Endothelial cell of umbilical vein (primary cell): ENCODE data around the gene TAF5L. TPM values are rescaled to one million over a fixed set of nuclear protein-coding genes. Genes with fewer than 3 reads are reported as not detected.

ENCODE experiments used
- BruUV-seq: library from RNA; stranded (reverse); fragments of 400-500 nt; replicated peaks from 2 replicates; lab custom pipeline; 2021; lab: Mats Ljungman, UMichigan
- CTCF ChIA-PET: fragments of 300-600, 350-600 bp; sonication (Branson Sonifier 250); formaldehyde crosslinking; loops from one replicate; lab custom pipeline; 2021; ENCODE audit warnings: antibody characterized with exemption, inconsistent platforms; lab: Charles Lee
- POLR2A ChIA-PET: fragments of 300-600, 350-600 bp; sonication (Branson Sonifier 250); formaldehyde crosslinking; loops from one replicate; lab custom pipeline; 2021; ENCODE audit warnings: antibody characterized with exemption, inconsistent platforms; lab: Charles Lee
- DNase-seq: peaks from one replicate; pipeline ENCODE4 v3.0.0-alpha.2; 2011; ENCODE audit warnings: low read depth, low spot score
- FAIRE-seq: peaks from 2 replicates; lab custom pipeline; 2011; peaks lifted over from hg19 to GRCh38; lab: Jason Lieb, UNC
- H2AFZ ChIP-seq: 2 replicates; pipeline ENCODE4 v1.6.0; 2012; ENCODE audit warnings: low read depth, low read length, control low read depth, inconsistent platforms
- H3K27ac ChIP-seq: 2 replicates; pipeline ENCODE4 v1.5.1; 2011; ENCODE audit warnings: low read depth, mild to moderate bottlenecking, control low read depth, low read length, moderate library complexity; ENCODE audit not compliant: insufficient read depth
- H3K27me3 ChIP-seq, 2 experiments: 2 replicates each; pipeline versions ENCODE4 v1.6.0 to v1.6.1; 2011; ENCODE audit warnings: low read length in 2 of 2, mixed read lengths in 1 of 2; ENCODE audit not compliant: control insufficient read depth in 2 of 2, insufficient read depth in 2 of 2
- H3K36me3 ChIP-seq, 2 experiments: 2 replicates in 1 of 2; 3 replicates in 1 of 2; pipeline ENCODE4 v1.5.1; 2011; ENCODE audit warnings: low read length in 2 of 2, mild to moderate bottlenecking in 1 of 2, moderate library complexity in 1 of 2; ENCODE audit not compliant: control insufficient read depth in 2 of 2, insufficient read depth in 2 of 2; ENCODE audit errors: extremely low read depth in 1 of 2
- H3K4me1 ChIP-seq: 3 replicates; pipeline ENCODE4 v1.5.1; 2011; ENCODE audit warnings: mild to moderate bottlenecking, low read length; ENCODE audit not compliant: control insufficient read depth, insufficient read depth; ENCODE audit errors: extremely low read depth
- H3K4me2 ChIP-seq: 2 replicates; pipeline ENCODE4 v1.6.1; 2011; ENCODE audit warnings: low read length, control low read depth, mixed read lengths; ENCODE audit not compliant: insufficient read depth
- H3K4me3 ChIP-seq, 3 experiments: fragments of 200-600 bp in 1 of 3; sonication (generic), shearing (Covaris generic) in 1 of 3; replicated peaks in 1 of 3; 2 replicates each; pipeline ENCODE4 v1.5.1; 2011 to 2016; ENCODE audit warnings: control low read depth in 3 of 3, low read length in 3 of 3, mild to moderate bottlenecking in 2 of 3, inconsistent platforms in 1 of 3, low read depth in 1 of 3, moderate library complexity in 1 of 3; ENCODE audit not compliant: insufficient read depth in 1 of 3
- H3K79me2 ChIP-seq: 2 replicates; pipeline ENCODE4 v1.6.0; 2012; ENCODE audit warnings: low read length, inconsistent platforms; ENCODE audit not compliant: control insufficient read depth, insufficient read depth
- H3K9ac ChIP-seq: replicated peaks from 2 replicates; pipeline ENCODE3; 2011; ENCODE audit warnings: low read length, control low read depth; ENCODE audit not compliant: insufficient read depth; ENCODE audit errors: extremely low read depth
- H3K9me1 ChIP-seq: replicated peaks from 3 replicates; pipeline ENCODE4 v1.6.0; 2011; ENCODE audit warnings: mild to moderate bottlenecking, low read length; ENCODE audit not compliant: control insufficient read depth, insufficient read depth; ENCODE audit errors: extremely low read depth
- H3K9me3 ChIP-seq: replicated peaks from 2 replicates; pipeline ENCODE4 v1.5.1; 2012; ENCODE audit warnings: low read length, inconsistent platforms; ENCODE audit not compliant: control insufficient read depth, insufficient read depth
- H4K20me1 ChIP-seq: replicated peaks from 2 replicates; pipeline ENCODE3; 2011; ENCODE audit warnings: mild to moderate bottlenecking, low read length; ENCODE audit not compliant: control insufficient read depth, insufficient read depth; ENCODE audit errors: extremely low read depth
- CTCF ChIP-seq, 2 donors: IDR thresholded peaks; 1 replicate in 1 of 2; 2 replicates in 1 of 2; pipeline ENCODE4 v1.5.1; 2011; ENCODE audit warnings: low read length in 2 of 2, mild to moderate bottlenecking in 2 of 2, moderate library complexity in 2 of 2, control low read depth in 1 of 2, inconsistent platforms in 1 of 2, low read depth in 1 of 2; ENCODE audit not compliant: insufficient read depth in 1 of 2; ENCODE audit errors: extremely low read depth in 1 of 2
- EZH2 ChIP-seq: IDR thresholded peaks from 2 replicates; pipeline ENCODE4 v1.6.1; 2012; ENCODE audit warnings: borderline replicate concordance, low read depth, mild to moderate bottlenecking, moderate library complexity, low read length, inconsistent platforms; ENCODE audit not compliant: severe bottlenecking
- JUN ChIP-seq: IDR thresholded peaks from 2 replicates; pipeline ENCODE4 v1.6.1; 2011; ENCODE audit warnings: borderline replicate concordance, low read depth; ENCODE audit not compliant: insufficient read length, insufficient read depth
- MYC ChIP-seq: IDR thresholded peaks from one replicate; pipeline ENCODE4 v1.6.1; 2011; ENCODE audit warnings: mild to moderate bottlenecking, low read depth, low read length
- POLR2A ChIP-seq: IDR thresholded peaks from 2 replicates; pipeline ENCODE4 v1.6.1; 2012; ENCODE audit warnings: low read depth, mild to moderate bottlenecking, control low read depth, low read length
- dilution Hi-C: fragments of 300-500 bp; cut with MboI; formaldehyde crosslinking; loops from one replicate; pipeline ENCODE4 v1.15.0; 2019; ENCODE audit warnings: low sequenced_read_pairs; ENCODE audit not compliant: extremely low pct_ligation_motif_present
- intact Hi-C: fragments of 100-400 bp; cut with micrococcal nuclease; formaldehyde crosslinking; loops from one replicate; pipeline ENCODE4 v1.10.0; 2022
- polyA plus RNA-seq, 4 experiments: library from polyadenylated mRNA; depleted of rRNA in 3 of 4; stranded (reverse) in 3 of 4; unstranded in 1 of 4; fragments of >200 nt; gene quantifications; 2 replicates each; pipeline versions ENCODE4 v1.2.1 to v1.2.3, GENCODE V29; 2011 to 2012; ENCODE audit warnings: missing spikeins in 1 of 4
- total RNA-seq: library from RNA; stranded (reverse); gene quantifications from 2 replicates; pipeline ENCODE4 v1.2.3, GENCODE V29; 2021

The TAF5L gene
- total and polyA plus RNA-seq, 2 donors (not counting 3 experiments of a cell fraction or from before 2014, with no cell fraction given): 21.1 to 24.8 TPM

GRCh38 chr1:229557913-229558414, 68.0 kb downstream of the TAF5L start:
- peaks cover 15% of the 10 kb centered on the region for H3K4me1 ChIP-seq
- H3K4me2 ChIP-seq: peak overlapping the region; percentile 97
- H3K36me3 ChIP-seq: no peaks in the 10 kb centered on the region
- CTCF ChIA-PET: interaction anchor here (0.6 to 3.4 kb wide), 17 partner anchors 21 to 754 kb away, joined by 3 to 69 read pairs (median 4); partner anchors contain the start of genes RAB4A, TAF5L and URB2
- intact Hi-C loops (loop anchor here (1.0 to 5.0 kb wide), 7 partner anchors 19 to 752 kb away; partner anchors contain the start of genes CCSAP, GALNT2 and NUP133), dilution Hi-C loops (no loop called here)
- peak; percentile 56 for FAIRE-seq
- peak overlapping the region; percentile 6 for H3K27ac ChIP-seq
- BruUV-seq: no TSS peak
- POLR2A ChIA-PET: interaction anchor here (0.6 to 1.5 kb wide), 3 partner anchors 50 to 69 kb away, joined by 3 to 7 read pairs (median 3); partner anchors contain the start of gene NUP133
- no peaks in the 10 kb centered on the region for H3K9me3 ChIP-seq
- no peaks in the 10 kb centered on the region for H4K20me1 ChIP-seq
- peak overlapping the region; percentile 65 for H3K9ac ChIP-seq
- peak overlapping the region; percentile 83 to 84 (median 84) for H3K4me3 ChIP-seq
- peak overlapping the region; percentile 73 for H2AFZ ChIP-seq
- no peak for TF ChIP-seq JUN
- TF ChIP-seq POLR2A: no peak
- peaks cover 39% of the 10 kb centered on the region for H3K79me2 ChIP-seq
- H3K27me3 ChIP-seq: no peaks in the 10 kb centered on the region
- peak; percentile 28 for DNase-seq
- no peaks in the 10 kb centered on the region for H3K9me1 ChIP-seq

GRCh38 chr1:229557200-229557850, 68.6 kb downstream of the TAF5L start:
- DNase-seq (peak; percentile 19), FAIRE-seq (peak; percentile 74)
- H3K79me2 ChIP-seq: peaks cover 44% of the 10 kb centered on the region
- no peaks in the 10 kb centered on the region for H3K36me3 ChIP-seq
- H3K9me3 ChIP-seq: no peaks in the 10 kb centered on the region
- no peaks in the 10 kb centered on the region for H3K9me1 ChIP-seq
- TSS peak; percentile 36 for BruUV-seq
- TF ChIP-seq CTCF (IDR thresholded peaks at IDR 0.05; ENCODE audit: extremely low read depth in 1 of 2, insufficient read depth in 1 of 2, low read depth in 1 of 2, low read length in 2 of 2) (no peak), POLR2A (no peak), EZH2 (no peak), MYC (no peak), JUN (no peak)
- peaks cover 15% of the 10 kb centered on the region for H3K4me1 ChIP-seq
- H2AFZ ChIP-seq: peak overlapping the region; percentile 73
- peak overlapping the region; percentile 97 for H3K4me2 ChIP-seq
- dilution Hi-C loops (no loop called here), intact Hi-C loops (loop anchor here (1.0 to 5.0 kb wide), 4 partner anchors 49 to 650 kb away; partner anchors contain the start of genes CCSAP and NUP133)
- H3K9ac ChIP-seq: peak overlapping the region; percentile 65
- no peaks in the 10 kb centered on the region for H4K20me1 ChIP-seq
- ChIA-PET POLR2A (interaction anchor here (0.6 to 1.5 kb wide), 3 partner anchors 49 to 69 kb away, joined by 3 to 7 read pairs (median 3); partner anchors contain the start of gene NUP133), CTCF (interaction anchor here (0.6 to 3.4 kb wide), 10 partner anchors 22 to 755 kb away, joined by 4 to 69 read pairs (median 5); partner anchors contain the start of genes TAF5L and URB2)
- peak overlapping the region; percentile 83 to 84 (median 84) for H3K4me3 ChIP-seq
- no peaks in the 10 kb centered on the region for H3K27me3 ChIP-seq
- H3K27ac ChIP-seq: no peak overlapping the region
